PC-3 (cell line): ENCODE measurements around the gene ARL5A. TPM values are rescaled to one million over a fixed set of nuclear protein-coding genes. Genes with fewer than 3 reads are reported as not detected.
"Not testable (repeated sequence)": the region's sequence is repeated elsewhere in the genome, so short reads cannot be mapped to it uniquely, and the experiment has no call there.

Experiments
- ATAC-seq: fragments of 200-7000 bp; cut with Tn5 transposase; 2 replicates; pipeline ENCODE4 v1.9.1; 2020; ENCODE audit warnings: mild to moderate bottlenecking, moderate library complexity
- Bru-seq: library from RNA; stranded (reverse); fragments of 400-500 nt; gene quantifications from one replicate; lab custom pipeline; 2021; lab: Mats Ljungman, UMichigan
- BruChase-seq, 2 experiments: library from RNA; stranded (reverse); fragments of 400-500 nt; gene quantifications; one replicate each; lab custom pipeline; 2021; lab: Mats Ljungman, UMichigan
- BruUV-seq: library from RNA; stranded (reverse); fragments of 400-500 nt; replicated peaks from 2 replicates; lab custom pipeline; 2021; lab: Mats Ljungman, UMichigan
- CTCF ChIA-PET: fragments of 300-600 bp; sonication (Branson Sonifier 250); formaldehyde crosslinking; loops from one replicate; lab custom pipeline; 2022; ENCODE audit warnings: antibody characterized with exemption; lab: Charles Lee
- POLR2A ChIA-PET: fragments of 300-600 bp; sonication (Branson Sonifier 250); formaldehyde crosslinking; loops from one replicate; lab custom pipeline; 2022; ENCODE audit warnings: antibody characterized with exemption; ENCODE audit not compliant: unreplicated experiment; lab: Charles Lee
- DNase-seq: peaks from one replicate; pipeline ENCODE4 v3.0.0-alpha.2; 2015
- H2AFZ ChIP-seq: fragments of 300-600 bp; sonication (generic); 2 replicates; pipeline ENCODE4 v1.6.0; 2016; ENCODE audit warnings: antibody characterized with exemption, low read length
- H3F3A ChIP-seq: fragments of 300-600 bp; sonication (generic); one replicate; pipeline ENCODE4 v1.6.0; 2017; ENCODE audit warnings: antibody characterized with exemption, low read length, control low read depth, mild to moderate bottlenecking; ENCODE audit not compliant: unreplicated experiment
- H3K27ac ChIP-seq: fragments of 300-600 bp; sonication (generic); 2 replicates; pipeline ENCODE4 v1.5.1; 2016; ENCODE audit warnings: mild to moderate bottlenecking, low read length
- H3K27me3 ChIP-seq: fragments of 300-600 bp; sonication (generic); 2 replicates; pipeline ENCODE4 v1.6.1; 2016; ENCODE audit warnings: low read length, mixed read lengths
- H3K36me3 ChIP-seq: fragments of 300-600 bp; sonication (generic); 2 replicates; pipeline ENCODE4 v1.6.1; 2016; ENCODE audit warnings: low read depth, mixed run types, low read length, mixed read lengths
- H3K4me1 ChIP-seq: fragments of 300-600 bp; sonication (generic); 2 replicates; pipeline ENCODE4 v1.5.1; 2016; ENCODE audit warnings: low read length; ENCODE audit not compliant: insufficient read depth
- H3K4me2 ChIP-seq: fragments of 300-600 bp; sonication (generic); 2 replicates; pipeline ENCODE4 v1.6.0; 2016; ENCODE audit warnings: low read length
- H3K4me3 ChIP-seq: fragments of 300-600 bp; sonication (generic); 2 replicates; pipeline ENCODE4 v1.5.1; 2016; ENCODE audit warnings: mild to moderate bottlenecking, low read length, mixed read lengths
- H3K79me2 ChIP-seq: fragments of 300-600 bp; sonication (generic); 2 replicates; pipeline ENCODE4 v1.6.1; 2017; ENCODE audit warnings: low read length, mixed read lengths
- H3K9ac ChIP-seq: fragments of 300-600 bp; sonication (generic); 2 replicates; pipeline ENCODE4 v1.6.0; 2016; ENCODE audit warnings: mild to moderate bottlenecking, low read length
- H3K9me2 ChIP-seq: fragments of 300-600 bp; sonication (generic); replicated peaks from 2 replicates; pipeline ENCODE4 v1.6.1; 2016; ENCODE audit warnings: mixed run types, low read length, mixed read lengths
- H3K9me3 ChIP-seq: fragments of 300-600 bp; sonication (generic); 2 replicates; pipeline ENCODE4 v1.6.1; 2016; ENCODE audit warnings: low read length, mixed read lengths
- H4K20me1 ChIP-seq: fragments of 300-600 bp; sonication (generic); 2 replicates; pipeline ENCODE4 v1.6.1; 2016; ENCODE audit warnings: low read length, mixed read lengths
- EZH2 ChIP-seq: fragments of 300-600 bp; sonication (generic); IDR thresholded peaks from one replicate; pipeline ENCODE4 v1.6.1; 2017; ENCODE audit warnings: antibody characterized with exemption, mild to moderate bottlenecking, low read length; ENCODE audit not compliant: unreplicated experiment
- EZH2phosphoT487 ChIP-seq: fragments of 300-600 bp; sonication (generic); IDR thresholded peaks from 2 replicates; pipeline ENCODE4 v1.6.1; 2018; ENCODE audit warnings: mild to moderate bottlenecking, antibody characterized with exemption, low read length, borderline replicate concordance
- intact Hi-C: fragments of 100-400 bp; cut with micrococcal nuclease; formaldehyde crosslinking; loops from 2 replicates; pipeline ENCODE4 v1.9.0; 2023
- long read RNA-seq: library from polyadenylated mRNA; unstranded; transcript quantifications from one replicate; pipeline ENCODE4 v2.0.0, GENCODE V29; 2021; ENCODE audit not compliant: unreplicated experiment
- total RNA-seq: library from RNA; depleted of rRNA; stranded (reverse); fragments of >200 nt; gene quantifications from 2 replicates; pipeline ENCODE4 v1.2.3, GENCODE V29; 2014; rRNA removed
- TF ChIP-seq, protein P1 (sequence below): fragments of 300-600 bp; sonication (generic); conservative IDR thresholded peaks from 2 replicates; pipeline ENCODE4 v1.5.1; 2017; ENCODE audit warnings: antibody characterized with exemption, low read depth, mild to moderate bottlenecking, low read length

Gene ARL5A, protein sequence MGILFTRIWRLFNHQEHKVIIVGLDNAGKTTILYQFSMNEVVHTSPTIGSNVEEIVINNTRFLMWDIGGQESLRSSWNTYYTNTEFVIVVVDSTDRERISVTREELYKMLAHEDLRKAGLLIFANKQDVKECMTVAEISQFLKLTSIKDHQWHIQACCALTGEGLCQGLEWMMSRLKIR
- 45.6 and 53.0 TPM in 2 replicates for total RNA-seq
- Bru-seq, nascent RNA: percentile 75 among the genes with signal in this experiment
- percentile 84 among the genes with signal in this experiment for BruChase-seq, experiment 1, labeled RNA remaining after a 6-hour chase
- BruChase-seq, experiment 2, labeled RNA remaining after a 2-hour chase: percentile 86 among the genes with signal in this experiment
- long read RNA-seq, full-length matches to known transcripts: 66 of 78 reads
- long read RNA-seq, partial matches to known transcripts: 0 of 78 reads
- long read RNA-seq, other reads (novel, unspliced or antisense): 12 of 78 reads

DNA sequence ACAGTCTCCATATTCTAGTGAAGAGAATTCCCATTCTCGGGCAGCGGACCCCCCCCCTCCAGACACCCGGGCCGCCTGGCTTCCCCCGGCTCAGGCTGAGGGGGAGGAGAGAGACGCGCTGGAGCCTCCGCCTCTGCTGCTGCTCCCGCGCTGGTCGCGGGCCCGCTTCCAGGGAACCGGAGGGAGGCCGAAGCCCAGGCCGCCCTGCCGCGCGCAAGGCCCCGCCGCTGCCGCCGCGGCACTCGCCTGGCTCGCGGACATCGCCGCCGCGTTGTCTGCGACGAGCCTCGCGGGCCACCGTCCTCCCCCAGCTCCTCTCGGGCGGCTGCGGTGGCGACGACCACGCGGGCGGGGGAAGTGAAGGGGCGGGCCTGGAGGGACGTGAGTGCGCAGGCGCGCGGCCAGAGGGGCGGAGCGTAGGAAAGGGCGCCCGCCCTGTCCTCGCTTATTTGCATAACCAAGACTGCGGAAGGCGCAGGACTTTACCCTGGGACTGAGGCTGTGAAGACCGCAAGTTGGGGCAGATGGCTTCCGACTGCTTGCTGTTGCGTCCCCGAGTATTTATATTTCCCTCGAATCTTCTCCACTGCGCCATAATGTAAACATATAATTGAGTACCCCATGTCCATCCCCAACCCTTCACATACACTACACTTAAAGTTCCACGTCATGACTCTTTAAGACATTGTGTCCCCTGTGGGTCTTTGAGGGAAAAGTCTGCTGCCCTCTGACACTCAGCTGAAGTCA is at the start of gene ARL5A:
ARL5A (minus strand) TSS at position 279 of the 747 bp plus-strand sequence; CDS start at position 34, 245 bp downstream.
- Histone ChIP-seq H3K4me1 (peaks cover 8% of the 10 kb centered on the region; the same call in 1 of the 2 replicates), H3K27me3 (no peaks in the 10 kb centered on the region), H3K9me3 (no peaks in the 10 kb centered on the region), H3K4me2 (peak within 1 kb of the TSS; percentile 89), H3K79me2 (peaks cover 48% of the 10 kb centered on the region), H3F3A (no peaks in the 10 kb centered on the region), H2AFZ (peak within 1 kb of the TSS; percentile 100), H3K4me3 (peak within 1 kb of the TSS; percentile 99), H3K9ac (peak within 1 kb of the TSS; percentile 96), H3K27ac (no peak within 1 kb of the TSS), H4K20me1 (peaks cover 22% of the 10 kb centered on the region; the same call in 1 of the 2 replicates), H3K36me3 (no peaks in the 10 kb centered on the region), H3K9me2 (no peaks in the 10 kb centered on the region)
- CTCF ChIA-PET: no interaction called here
- ATAC-seq: peak; percentile 96
- peak; percentile 94 for DNase-seq
- no TSS peak for BruUV-seq
- POLR2A ChIA-PET: no interaction called here
- intact Hi-C loops: loop anchor here (5.0 kb wide), 1 partner anchor 56 kb away; no protein-coding TSS in a partner anchor
- TF ChIP-seq, protein P1, sequence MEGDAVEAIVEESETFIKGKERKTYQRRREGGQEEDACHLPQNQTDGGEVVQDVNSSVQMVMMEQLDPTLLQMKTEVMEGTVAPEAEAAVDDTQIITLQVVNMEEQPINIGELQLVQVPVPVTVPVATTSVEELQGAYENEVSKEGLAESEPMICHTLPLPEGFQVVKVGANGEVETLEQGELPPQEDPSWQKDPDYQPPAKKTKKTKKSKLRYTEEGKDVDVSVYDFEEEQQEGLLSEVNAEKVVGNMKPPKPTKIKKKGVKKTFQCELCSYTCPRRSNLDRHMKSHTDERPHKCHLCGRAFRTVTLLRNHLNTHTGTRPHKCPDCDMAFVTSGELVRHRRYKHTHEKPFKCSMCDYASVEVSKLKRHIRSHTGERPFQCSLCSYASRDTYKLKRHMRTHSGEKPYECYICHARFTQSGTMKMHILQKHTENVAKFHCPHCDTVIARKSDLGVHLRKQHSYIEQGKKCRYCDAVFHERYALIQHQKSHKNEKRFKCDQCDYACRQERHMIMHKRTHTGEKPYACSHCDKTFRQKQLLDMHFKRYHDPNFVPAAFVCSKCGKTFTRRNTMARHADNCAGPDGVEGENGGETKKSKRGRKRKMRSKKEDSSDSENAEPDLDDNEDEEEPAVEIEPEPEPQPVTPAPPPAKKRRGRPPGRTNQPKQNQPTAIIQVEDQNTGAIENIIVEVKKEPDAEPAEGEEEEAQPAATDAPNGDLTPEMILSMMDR: no peak
- TF ChIP-seq EZH2phosphoT487: no peak
- TF ChIP-seq EZH2: no peak

DNA sequence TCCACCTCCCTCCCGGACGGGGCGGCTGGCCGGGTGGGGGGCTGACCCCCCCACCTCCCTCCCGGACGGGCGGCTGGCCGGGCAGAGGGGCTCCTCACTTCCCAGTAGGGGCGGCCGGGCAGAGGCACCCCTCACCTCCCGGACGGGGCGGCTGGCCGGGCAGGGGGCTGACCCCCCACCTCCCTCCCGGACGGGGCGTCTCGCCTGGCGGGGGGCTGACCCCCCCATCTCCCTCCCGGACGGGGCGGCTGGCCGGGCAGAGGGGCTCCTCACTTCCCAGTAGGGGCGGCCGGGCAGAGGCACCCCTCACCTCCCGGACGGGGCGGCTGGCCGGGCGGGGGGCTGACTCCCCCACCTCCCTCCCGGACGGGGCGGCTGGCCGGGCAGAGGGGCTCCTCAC is 47.4 kb upstream of the ARL5A start:
- H3K36me3 ChIP-seq, H2AFZ ChIP-seq, H3K4me2 ChIP-seq, DNase-seq, POLR2A ChIA-PET, intact Hi-C loops, H3K9me3 ChIP-seq, H3K4me3 ChIP-seq, H4K20me1 ChIP-seq, H3K4me1 ChIP-seq, H3K27ac ChIP-seq, BruUV-seq, H3F3A ChIP-seq, ATAC-seq, H3K9ac ChIP-seq, H3K79me2 ChIP-seq, CTCF ChIA-PET, H3K9me2 ChIP-seq: not testable (repeated sequence)
- peaks cover 42% of the 10 kb centered on the region for H3K27me3 ChIP-seq

DNA sequence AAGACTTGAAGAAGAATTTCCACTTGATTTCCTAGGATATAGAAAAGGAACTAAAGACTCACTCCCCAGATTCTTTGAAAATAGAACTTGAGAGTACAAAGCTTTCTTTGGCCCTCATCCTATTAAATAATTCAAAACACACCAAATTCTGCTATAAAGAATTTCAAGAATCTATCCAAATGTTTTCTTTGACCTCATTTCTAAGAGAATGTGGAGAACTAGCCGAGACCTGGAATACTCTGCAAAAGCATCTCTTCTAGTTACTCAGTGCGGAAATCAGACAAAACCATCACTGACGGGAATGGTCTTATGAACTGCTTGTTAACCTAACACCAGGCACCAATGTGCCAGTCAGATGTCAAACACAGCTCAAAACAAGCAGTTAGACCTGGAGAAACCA is 44.2 kb upstream of the ARL5A start:
- ATAC-seq: no peak
- no TSS peak for BruUV-seq
- H3K4me1 ChIP-seq: no peaks in the 10 kb centered on the region
- H2AFZ ChIP-seq: no peak overlapping the region
- H3F3A ChIP-seq: no peaks in the 10 kb centered on the region
- H3K4me2 ChIP-seq: no peak overlapping the region
- TF ChIP-seq, protein P1: no peak
- TF ChIP-seq EZH2 (no peak), EZH2phosphoT487 (no peak)
- H3K79me2 ChIP-seq: no peaks in the 10 kb centered on the region
- no peak for DNase-seq
- no peaks in the 10 kb centered on the region for H3K36me3 ChIP-seq
- H3K9me2 ChIP-seq: no peaks in the 10 kb centered on the region
- no peaks in the 10 kb centered on the region for H4K20me1 ChIP-seq
- ChIA-PET CTCF (no interaction called here), POLR2A (no interaction called here)
- H3K9me3 ChIP-seq: no peaks in the 10 kb centered on the region
- H3K27me3 ChIP-seq: peaks cover 69% of the 10 kb centered on the region
- no peak overlapping the region for H3K4me3 ChIP-seq
- intact Hi-C loops: no loop called here
- no peak overlapping the region for H3K9ac ChIP-seq
- H3K27ac ChIP-seq: no peak overlapping the region
